Calu3 (cell line): Measurements from ENCODE around the gene CCDC24. TPM values are rescaled to one million over a fixed set of nuclear protein-coding genes. Genes with fewer than 3 reads are reported as not detected.

Source experiments
- BruUV-seq: library from RNA; stranded (reverse); fragments of 400-500 nt; replicated peaks from 2 replicates; lab custom pipeline; 2021; lab: Mats Ljungman, UMichigan
- CTCF ChIA-PET: fragments of 300-600 bp; sonication (Branson Sonifier 250); formaldehyde crosslinking; loops from one replicate; lab custom pipeline; 2022; ENCODE audit warnings: antibody characterized with exemption; lab: Charles Lee
- DNase-seq: peaks from one replicate; pipeline ENCODE4 v3.0.0; 2022
- H3K27ac Mint-ChIP-seq: one replicate; pipeline ENCODE4 v1.8.0; 2022; ENCODE audit warnings: mixed read lengths; ENCODE audit not compliant: unreplicated experiment
- H3K27me3 Mint-ChIP-seq: one replicate; pipeline ENCODE4 v1.8.0; 2022; ENCODE audit warnings: mixed read lengths; ENCODE audit not compliant: unreplicated experiment
- H3K36me3 Mint-ChIP-seq: one replicate; pipeline ENCODE4 v1.8.0; 2022; ENCODE audit warnings: mild to moderate bottlenecking, moderate library complexity, mixed read lengths; ENCODE audit not compliant: insufficient read depth, unreplicated experiment
- H3K4me1 Mint-ChIP-seq: one replicate; pipeline ENCODE4 v1.8.0; 2022; ENCODE audit warnings: mild to moderate bottlenecking, low read depth, mixed read lengths; ENCODE audit not compliant: unreplicated experiment
- H3K4me3 Mint-ChIP-seq: one replicate; pipeline ENCODE4 v1.8.0; 2022; ENCODE audit warnings: mild to moderate bottlenecking, low read depth, moderate library complexity, mixed read lengths; ENCODE audit not compliant: unreplicated experiment
- H3K9me3 Mint-ChIP-seq: one replicate; pipeline ENCODE4 v1.8.0; 2022; ENCODE audit warnings: low read depth, mixed read lengths; ENCODE audit not compliant: unreplicated experiment
- intact Hi-C: fragments of 100-400 bp; cut with micrococcal nuclease; formaldehyde crosslinking; loops from one replicate; pipeline ENCODE4 v1.10.0; 2022; ENCODE audit not compliant: unreplicated experiment
- total RNA-seq: library from RNA; stranded (reverse); gene quantifications from 2 replicates; pipeline ENCODE4 v1.2.3, GENCODE V29; 2022
- TF ChIP-seq, protein P1 (sequence below): fragments of 200-600 bp; IDR thresholded peaks from one replicate; pipeline ENCODE4 v1.8.0; 2022; ENCODE audit warnings: antibody characterized with exemption; ENCODE audit not compliant: unreplicated experiment

Gene CCDC24
- total RNA-seq, 1 experiment from 2014 or later: 19.7 TPM

DNA sequence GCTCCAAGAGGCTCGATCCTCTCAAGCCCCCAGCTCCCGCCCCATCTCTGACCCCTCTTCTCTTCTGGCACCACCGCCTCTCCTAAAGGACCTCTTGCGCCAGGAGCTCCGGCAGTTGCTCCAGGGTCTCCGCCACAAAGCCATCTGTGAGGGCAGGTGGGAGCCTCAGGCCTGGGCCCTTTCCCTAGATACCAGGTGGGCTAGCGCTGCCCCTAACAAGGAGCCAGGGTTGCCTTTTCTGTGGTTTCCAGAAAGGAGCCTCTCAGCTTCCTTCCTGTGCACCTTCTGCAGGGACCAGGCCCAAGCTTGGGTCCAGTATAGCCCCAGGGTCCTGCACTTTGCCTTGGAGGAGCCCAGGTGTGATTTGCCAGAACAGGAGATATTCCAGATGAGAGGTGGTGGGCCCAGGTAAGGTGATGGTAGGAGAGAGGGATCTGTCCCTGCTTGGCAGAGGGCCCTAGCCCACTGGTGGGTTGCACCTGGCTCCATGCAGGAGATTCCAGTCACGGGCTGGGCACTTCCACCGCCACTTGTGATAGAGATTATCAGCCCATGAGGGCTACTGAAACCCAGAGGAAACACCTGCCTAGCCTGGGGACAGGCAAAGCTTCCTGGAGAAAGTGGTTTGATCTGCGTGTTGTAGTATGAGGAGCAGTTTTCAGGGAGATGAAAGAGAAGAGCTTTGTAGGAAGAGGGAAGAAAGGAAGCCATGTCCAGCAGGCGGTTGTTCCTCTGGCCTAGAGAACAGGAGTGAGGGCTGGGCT, 1.0 kb downstream of the CCDC24 start:
- H3K27ac Mint-ChIP-seq: peak overlapping the region; percentile 16
- no TSS peak for BruUV-seq

DNA sequence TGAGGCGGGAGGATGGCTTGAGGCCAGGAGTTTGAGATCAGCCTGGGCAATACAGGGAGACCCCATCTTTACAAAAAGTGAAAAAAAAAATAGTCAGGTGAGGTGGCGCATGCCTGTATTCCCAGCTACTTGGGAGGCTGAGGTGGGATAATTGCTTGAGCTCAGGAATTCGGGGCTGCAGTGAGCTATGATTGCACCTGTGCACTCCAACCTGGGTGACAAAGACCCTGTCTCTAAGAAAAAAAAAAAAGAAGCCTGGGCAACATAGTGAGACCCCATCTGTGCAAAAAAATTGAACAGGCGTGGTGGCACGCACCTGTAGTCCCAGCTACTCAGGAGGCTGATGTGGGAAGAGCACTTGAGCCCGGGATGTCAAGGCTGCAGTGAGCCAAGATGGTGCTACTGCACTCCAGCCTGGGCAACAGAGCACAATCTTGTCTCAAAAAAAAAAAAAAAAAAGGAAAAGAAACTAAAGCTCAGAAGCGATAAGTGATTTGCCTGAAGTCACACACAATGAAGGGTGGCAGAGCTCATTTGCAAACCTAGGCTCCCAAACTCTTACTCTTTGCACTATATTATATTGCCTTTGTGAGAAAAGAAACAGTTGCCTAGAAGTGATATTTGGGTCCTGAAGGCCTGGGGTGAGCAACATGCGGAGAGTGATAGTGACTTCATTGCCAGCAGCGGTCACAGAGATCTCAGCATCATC, 2.0 kb downstream of the CCDC24 start:
- peak overlapping the region; percentile 16 for H3K27ac Mint-ChIP-seq
- H3K4me1 Mint-ChIP-seq: peaks cover 31% of the 10 kb centered on the region
- no TSS peak for BruUV-seq
- TF ChIP-seq, protein P1, sequence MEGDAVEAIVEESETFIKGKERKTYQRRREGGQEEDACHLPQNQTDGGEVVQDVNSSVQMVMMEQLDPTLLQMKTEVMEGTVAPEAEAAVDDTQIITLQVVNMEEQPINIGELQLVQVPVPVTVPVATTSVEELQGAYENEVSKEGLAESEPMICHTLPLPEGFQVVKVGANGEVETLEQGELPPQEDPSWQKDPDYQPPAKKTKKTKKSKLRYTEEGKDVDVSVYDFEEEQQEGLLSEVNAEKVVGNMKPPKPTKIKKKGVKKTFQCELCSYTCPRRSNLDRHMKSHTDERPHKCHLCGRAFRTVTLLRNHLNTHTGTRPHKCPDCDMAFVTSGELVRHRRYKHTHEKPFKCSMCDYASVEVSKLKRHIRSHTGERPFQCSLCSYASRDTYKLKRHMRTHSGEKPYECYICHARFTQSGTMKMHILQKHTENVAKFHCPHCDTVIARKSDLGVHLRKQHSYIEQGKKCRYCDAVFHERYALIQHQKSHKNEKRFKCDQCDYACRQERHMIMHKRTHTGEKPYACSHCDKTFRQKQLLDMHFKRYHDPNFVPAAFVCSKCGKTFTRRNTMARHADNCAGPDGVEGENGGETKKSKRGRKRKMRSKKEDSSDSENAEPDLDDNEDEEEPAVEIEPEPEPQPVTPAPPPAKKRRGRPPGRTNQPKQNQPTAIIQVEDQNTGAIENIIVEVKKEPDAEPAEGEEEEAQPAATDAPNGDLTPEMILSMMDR: no peak
- DNase-seq: no peak
- intact Hi-C loops: no loop called here
- H3K36me3 Mint-ChIP-seq: peaks cover 79% of the 10 kb centered on the region
- H3K9me3 Mint-ChIP-seq: no peaks in the 10 kb centered on the region
- no peaks in the 10 kb centered on the region for H3K27me3 Mint-ChIP-seq
- CTCF ChIA-PET: interaction anchor here (0.7 to 1.2 kb wide), 4 partner anchors 15 to 55 kb away, joined by 3 to 7 read pairs (median 4); no protein-coding TSS in a partner anchor
- H3K4me3 Mint-ChIP-seq: no peak overlapping the region

More for the DNA sequence above, 1.0 kb downstream of the CCDC24 start:
- TF ChIP-seq, protein P1: no peak
- DNase-seq: no peak
- no peaks in the 10 kb centered on the region for H3K27me3 Mint-ChIP-seq
- H3K9me3 Mint-ChIP-seq: no peaks in the 10 kb centered on the region
- CTCF ChIA-PET: interaction anchor here (0.7 to 1.3 kb wide), 4 partner anchors 37 to 56 kb away, joined by 3 to 7 read pairs (median 4); no protein-coding TSS in a partner anchor
- intact Hi-C loops: no loop called here
- H3K4me3 Mint-ChIP-seq: peak overlapping the region; percentile 98
- H3K36me3 Mint-ChIP-seq: peaks cover 72% of the 10 kb centered on the region
- H3K4me1 Mint-ChIP-seq: peaks cover 35% of the 10 kb centered on the region

- Mint-ChIP-seq H3K9me3 (no peaks in the 10 kb centered on the region), H3K36me3 (peaks cover 82% of the 10 kb centered on the region), H3K27ac (no peak overlapping the region), H3K27me3 (no peaks in the 10 kb centered on the region), H3K4me3 (no peak overlapping the region), H3K4me1 (peaks cover 31% of the 10 kb centered on the region)
- intact Hi-C loops: no loop called here
- DNase-seq: no peak
- no TSS peak for BruUV-seq
- CTCF ChIA-PET: interaction anchor here (0.6 to 0.9 kb wide), 3 partner anchors 16 to 546 kb away, joined by 3 to 4 read pairs (median 3); no protein-coding TSS in a partner anchor
- TF ChIP-seq, protein P1: no peak
Observed at GRCh38 chr1:43994071-43994470, 2.7 kb downstream of the CCDC24 start.
